ENCODE data around the gene MYRIP.

GRCh38 chr3:39900462-39901002, 91.1 kb downstream of the MYRIP start:
- TF ChIP-seq ZNF274 (IDR thresholded peaks at IDR 0.05; ENCODE audit: insufficient read depth, insufficient read length) (no peak), EZH2 (IDR thresholded peaks at IDR 0.05; ENCODE audit: borderline replicate concordance, control insufficient read depth, low read depth, low read length) (no peak), SIN3A (IDR thresholded peaks at IDR 0.05; ENCODE audit: low read depth, low read length) (no peak)

Measured in GM12878 (cell line).